ENCODE results near the gene OR1Q1.
"Not testable (repeated sequence)": the region's sequence is repeated elsewhere in the genome, so short reads cannot be mapped to it uniquely, and the experiment has no call there.

The OR1Q1 gene
- 0 reads per million in 2 donors for total RNA-seq

GRCh38 chr9:122614362-122614761, at the start of gene OR1Q1:
TSS of gene OR1Q1 (plus strand) at chr9:122614738. CDS start at chr9:122614738, 0 bp downstream.
- no peak for DNase-seq

GRCh38 chr9:122567901-122568300, 46.6 kb upstream of the OR1Q1 start:
- no peak for DNase-seq

GRCh38 chr9:122572456-122572855, 42.1 kb upstream of the OR1Q1 start:
- no peak for DNase-seq

GRCh38 chr9:122579874-122580273, 34.7 kb upstream of the OR1Q1 start:
- no peak for DNase-seq

- no peak for DNase-seq
Measured at GRCh38 chr9:122580360-122580759, 34.2 kb upstream of the OR1Q1 start.

GRCh38 chr9:122583284-122583683, 31.3 kb upstream of the OR1Q1 start, which contains the start of gene OR1L8:
TSS of gene OR1L8 (minus strand) at chr9:122583384. CDS start at chr9:122568477, 14,907 bp downstream.
- DNase-seq: not testable (repeated sequence)

GRCh38 chr9:122605691-122606090, 8.8 kb upstream of the OR1Q1 start:
- DNase-seq: no peak

- no peak for DNase-seq
Measured at GRCh38 chr9:122606587-122606986, 8.0 kb upstream of the OR1Q1 start.

GRCh38 chr9:122609804-122610203, 4.7 kb upstream of the OR1Q1 start:
- DNase-seq: no peak

- no peak for DNase-seq
Measured at GRCh38 chr9:122619996-122620395, 5.5 kb downstream of the OR1Q1 start.

- DNase-seq: no peak
Measured at GRCh38 chr9:122642226-122642625, 27.7 kb downstream of the OR1Q1 start.

- DNase-seq: no peak
Measured at GRCh38 chr9:122656378-122656777, 41.8 kb downstream of the OR1Q1 start.

GRCh38 chr9:122657527-122657926, 43.0 kb downstream of the OR1Q1 start, which contains the start of gene OR1B1:
TSS of gene OR1B1 (minus strand) at chr9:122657627.
- no peak for DNase-seq

- no peak for DNase-seq
Measured at GRCh38 chr9:122661416-122661815, 46.9 kb downstream of the OR1Q1 start, which contains the start of gene OR1L1. TSS of gene OR1L1 (plus strand) at chr9:122661716. CDS start at chr9:122661716, 0 bp downstream.
